Stimulated activated CD4-positive, alpha-beta T cell treated with anti-CD3 and anti-CD28 coated beads, Interleukin-1b, Interleukin-23, amount 100 ng/mL, for 24 hours (primary cell): ENCODE measurements around the gene CDH23.

Experiments used
- DNase-seq, 4 experiments: peaks; one replicate each; pipeline ENCODE4 v3.0.0-alpha.2; 2020; ENCODE audit warnings: low read depth in 4 of 4, low spot score in 1 of 4

The CDH23 gene

DNA sequence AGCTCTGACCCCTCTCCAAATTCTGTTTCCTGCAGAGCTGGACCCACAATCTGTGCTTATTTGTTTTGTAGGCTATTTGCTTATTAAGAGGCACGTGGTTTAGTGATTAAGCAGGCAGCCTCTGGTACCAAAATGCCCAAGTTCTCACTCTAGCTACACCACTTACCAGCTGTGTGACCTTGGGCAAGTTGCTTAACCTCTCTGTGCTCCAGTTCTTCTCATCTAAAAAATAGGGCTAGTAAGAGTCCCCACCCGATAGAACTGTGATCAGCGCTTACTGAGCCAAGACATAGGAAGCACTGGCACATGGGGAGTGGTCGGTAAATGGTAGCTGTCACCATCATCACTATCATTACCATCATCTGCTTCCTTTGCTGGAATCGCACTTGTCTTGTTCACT lies 302.0 kb downstream of the CDH23 start:
- DNase-seq = no peak

DNA sequence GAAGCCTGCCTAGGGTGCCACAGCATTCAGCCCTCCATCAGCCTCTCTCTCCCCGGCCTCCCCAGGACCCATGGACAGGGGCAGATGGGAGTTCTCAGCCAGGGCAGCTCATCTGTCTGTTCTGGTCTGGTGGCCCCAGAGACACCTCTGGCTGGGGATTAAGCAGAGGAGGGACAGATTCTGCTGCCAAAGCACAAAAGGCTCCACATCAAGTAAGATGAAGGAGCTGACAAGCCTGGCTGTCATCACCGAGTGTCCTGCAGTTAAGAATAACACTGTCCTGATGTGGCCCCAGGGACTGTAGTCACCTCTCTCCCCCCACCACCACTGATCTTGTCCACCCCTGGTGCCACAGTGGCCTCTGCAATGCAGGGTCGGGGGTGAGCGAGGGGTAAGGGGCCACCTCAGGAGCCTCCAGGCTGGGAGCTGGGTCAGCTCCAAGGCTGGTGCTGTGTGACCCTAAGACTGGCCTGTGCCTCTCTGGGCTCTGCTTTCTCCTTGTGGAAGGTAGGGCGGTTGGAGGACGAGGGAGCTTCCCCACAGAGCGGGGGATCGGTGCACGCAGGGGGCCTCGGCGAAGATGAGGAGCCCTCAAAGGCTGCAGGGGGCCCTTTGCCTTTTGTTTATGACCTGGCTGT lies 304.1 kb downstream of the CDH23 start:
- DNase-seq = no peak

DNA sequence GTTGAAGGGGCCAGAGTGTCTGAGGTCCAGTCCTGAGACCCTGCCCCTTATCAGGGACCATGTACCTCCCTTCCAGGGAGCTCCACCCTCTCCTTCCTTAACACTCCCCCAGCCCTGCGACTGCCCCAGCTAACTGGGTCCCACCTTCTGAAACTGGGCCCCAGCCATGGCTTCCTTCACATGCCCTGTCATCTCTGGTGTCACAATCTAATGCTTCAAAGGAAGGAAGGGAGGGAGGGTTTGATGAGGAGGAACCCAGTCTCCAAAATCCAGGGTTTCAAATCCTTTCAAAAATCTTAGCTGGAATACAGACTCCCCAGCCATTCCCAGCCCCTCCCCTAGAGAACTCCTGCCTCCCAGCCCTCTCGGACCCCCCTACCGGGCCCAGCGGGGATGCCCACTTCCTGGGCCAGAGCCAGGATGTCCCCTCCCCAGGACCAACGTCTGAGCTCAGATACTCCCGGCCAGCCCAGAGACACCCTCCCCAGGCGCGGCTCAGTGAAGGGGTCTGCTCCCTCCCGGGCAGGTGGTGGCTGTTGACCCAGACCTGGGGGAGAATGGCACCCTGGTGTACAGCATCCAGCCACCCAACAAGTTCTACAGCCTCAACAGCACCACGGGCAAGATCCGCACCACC lies 304.9 kb downstream of the CDH23 start:
- DNase-seq = no peak

DNA sequence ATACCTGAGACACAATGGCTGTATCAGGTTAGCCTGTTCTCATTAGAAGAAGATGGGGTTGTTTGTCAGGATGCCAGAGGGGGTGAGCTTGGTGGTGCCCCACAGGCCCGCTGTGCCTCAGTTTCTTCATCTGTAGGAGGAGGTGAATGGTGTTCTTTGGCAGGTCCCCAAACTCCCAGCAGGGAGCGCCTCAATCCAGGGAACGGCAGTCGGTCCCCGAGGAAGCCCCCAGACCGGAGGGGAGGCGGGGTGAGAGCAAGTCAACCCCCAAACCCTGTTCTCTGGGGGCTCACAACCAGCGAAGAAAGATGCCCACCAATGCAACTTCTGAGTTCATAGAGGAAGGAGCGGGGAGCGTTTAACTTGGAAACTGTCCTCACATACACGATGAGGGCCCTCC lies 306.9 kb downstream of the CDH23 start:
- DNase-seq = no peak

DNA sequence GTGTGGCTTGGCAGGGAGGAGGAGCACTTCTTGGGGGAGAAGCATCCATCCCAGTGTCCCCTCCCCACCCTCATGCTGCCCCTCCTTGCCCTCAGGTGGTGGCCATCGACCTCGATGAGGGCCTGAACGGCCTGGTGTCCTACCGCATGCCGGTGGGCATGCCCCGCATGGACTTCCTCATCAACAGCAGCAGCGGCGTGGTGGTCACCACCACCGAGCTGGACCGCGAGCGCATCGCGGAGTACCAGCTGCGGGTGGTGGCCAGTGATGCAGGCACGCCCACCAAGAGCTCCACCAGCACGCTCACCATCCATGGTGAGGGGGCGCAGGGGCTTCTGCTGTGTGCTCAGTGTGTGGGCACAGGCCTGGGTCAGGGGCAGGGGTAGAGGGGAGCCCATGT lies 308.1 kb downstream of the CDH23 start:
- no peak for DNase-seq

DNA sequence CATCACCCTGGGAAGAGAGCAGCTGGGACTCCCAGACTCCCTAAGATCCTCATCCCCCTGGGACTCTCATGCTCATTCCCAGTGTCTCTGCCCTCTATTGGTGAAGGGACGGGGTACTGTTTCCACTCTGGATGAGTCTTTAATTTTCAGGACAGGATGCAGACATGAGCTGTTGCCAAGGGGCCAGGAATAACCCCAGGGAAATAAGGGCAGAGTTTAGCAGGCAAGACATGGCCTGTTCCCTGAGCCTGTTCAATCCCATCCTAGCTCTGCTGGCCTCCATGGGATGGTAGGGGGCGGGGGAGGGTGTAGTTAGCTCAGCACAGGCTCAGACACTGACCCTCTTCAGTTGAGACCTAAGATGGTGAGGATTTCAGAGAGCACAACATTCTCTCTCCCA lies 308.9 kb downstream of the CDH23 start:
- DNase-seq = no peak

DNA sequence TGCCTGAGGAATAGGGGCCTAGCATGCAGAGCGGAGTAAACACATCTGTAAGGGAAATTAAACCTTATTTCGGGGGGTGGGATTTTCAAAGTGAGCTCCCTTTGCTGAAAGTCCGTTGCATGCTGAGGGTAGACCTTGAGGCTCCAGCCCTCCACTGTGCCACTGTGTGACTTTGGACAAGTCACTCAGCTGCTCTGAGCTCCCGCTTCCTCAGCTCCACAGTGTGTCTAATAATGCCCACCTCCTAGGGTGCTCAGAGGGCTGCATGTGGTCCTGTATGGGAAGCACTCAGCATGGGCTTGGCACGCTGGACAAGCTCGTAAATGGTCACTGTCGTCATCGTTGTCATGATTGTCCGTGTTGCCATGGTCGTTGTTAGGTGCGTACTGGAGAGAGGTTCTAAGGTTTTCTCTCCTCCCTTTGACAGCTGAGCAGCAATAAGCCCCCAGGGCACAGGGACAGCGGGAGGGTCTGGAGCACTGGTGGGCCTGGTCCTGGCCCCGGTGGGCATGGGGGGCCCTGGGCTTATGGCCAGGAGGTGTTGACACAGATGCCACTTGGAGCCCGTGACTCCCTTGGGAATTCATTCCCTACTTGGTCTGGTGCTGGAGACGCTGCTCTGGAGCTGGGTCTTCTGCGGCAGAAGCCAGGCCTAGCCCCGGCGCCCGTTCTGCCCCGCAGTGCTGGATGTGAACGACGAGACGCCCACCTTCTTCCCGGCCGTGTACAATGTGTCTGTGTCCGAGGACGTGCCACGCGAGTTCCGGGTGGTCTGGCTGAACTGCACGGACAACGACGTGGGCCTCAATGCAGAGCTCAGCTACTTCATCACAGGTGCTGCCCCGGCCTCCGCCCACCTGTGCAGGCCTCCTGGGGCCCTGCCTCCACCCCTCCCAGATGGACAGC lies 309.7 kb downstream of the CDH23 start:
- no peak for DNase-seq

DNA sequence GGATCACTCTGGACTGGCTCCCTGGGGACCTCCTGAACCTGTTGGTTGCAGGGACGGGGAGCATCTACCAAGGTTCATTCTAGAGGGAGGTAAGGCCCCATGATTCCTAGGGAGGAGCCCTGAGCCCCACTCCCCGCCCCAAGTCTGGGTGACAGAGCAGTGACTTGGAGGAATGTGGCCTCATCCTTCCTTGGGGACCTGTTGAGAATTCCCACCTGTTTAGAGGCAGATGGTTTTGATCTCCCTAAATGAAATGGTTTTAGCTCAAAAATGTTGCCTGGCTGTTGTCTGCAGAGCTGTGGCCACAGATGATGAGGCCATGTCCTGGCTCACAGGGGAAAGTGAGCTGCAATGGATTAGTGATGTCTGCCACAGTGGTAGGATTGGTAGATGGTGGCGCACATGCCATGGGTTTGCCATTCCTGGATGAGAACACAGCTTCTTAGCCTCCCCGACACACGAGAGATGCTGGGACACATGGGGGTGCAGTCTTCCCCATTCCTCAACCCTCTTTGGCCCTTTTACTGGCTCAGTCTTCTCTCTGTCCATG lies 310.6 kb downstream of the CDH23 start:
- DNase-seq = no peak

DNA sequence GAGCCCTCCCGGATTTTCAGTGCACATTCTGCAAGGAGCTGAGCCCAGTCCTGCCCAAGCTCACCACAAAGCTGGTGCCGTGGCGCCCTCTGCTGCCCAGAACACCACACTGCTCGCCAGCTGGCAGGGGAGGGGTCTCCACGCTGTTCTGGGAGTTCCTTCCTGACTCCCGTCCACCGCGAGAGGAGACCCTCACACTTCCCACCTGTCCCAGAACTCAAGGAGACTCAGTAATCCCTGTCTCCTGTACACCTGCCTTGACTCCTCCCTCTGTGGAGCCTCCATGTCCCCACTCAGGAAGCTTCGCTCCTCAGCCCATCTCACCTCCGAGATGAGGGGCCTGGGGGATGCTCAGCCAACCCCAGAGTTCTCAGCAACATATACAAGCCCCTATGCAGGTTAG lies 311.6 kb downstream of the CDH23 start:
- DNase-seq = peak in 3 of 4 experiments; percentile 42 to 56 (median 54)

DNA sequence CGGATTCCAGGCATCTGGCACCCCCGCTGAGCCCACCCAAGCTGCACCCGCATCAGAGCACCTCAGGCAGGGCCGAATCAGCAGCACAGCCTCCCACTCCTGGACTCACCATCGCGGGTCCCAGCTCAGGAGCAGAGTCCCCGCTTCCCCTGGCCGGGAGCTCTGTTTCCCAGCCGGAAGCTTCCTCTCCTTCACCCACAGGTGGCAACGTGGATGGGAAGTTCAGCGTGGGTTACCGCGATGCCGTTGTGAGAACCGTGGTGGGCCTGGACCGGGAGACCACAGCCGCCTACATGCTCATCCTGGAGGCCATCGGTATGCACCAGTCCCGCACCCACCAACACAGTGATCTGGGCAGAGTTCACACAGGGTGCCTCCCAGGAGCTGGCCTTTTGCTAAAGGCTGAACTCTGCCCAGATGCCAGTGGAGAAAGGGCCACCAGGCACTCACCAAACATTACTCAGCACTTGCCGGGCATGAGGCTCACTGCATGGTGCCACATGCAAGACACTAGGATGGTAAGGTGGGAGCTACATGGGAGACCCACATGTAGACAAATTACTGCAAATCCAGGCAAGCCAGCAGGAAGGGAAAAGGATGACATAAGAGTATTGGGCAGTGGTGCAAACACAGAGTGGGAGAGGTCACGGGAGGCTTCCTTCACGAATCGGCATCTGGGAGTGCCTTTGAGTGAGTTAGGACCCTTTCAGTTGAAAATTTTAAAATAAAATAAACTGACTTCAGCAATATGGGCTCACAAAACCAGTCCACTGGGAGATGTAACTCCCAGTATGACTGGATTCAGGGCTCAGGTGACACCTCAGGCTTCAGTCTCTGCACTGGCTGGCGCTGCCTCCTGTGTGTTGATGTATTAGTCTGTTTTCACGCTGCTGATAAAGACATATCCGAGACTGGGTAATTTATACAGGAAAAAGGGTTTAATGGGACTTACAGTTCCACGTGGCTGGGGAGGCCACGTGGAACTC lies 312.5 kb downstream of the CDH23 start:
- no peak for DNase-seq

DNA sequence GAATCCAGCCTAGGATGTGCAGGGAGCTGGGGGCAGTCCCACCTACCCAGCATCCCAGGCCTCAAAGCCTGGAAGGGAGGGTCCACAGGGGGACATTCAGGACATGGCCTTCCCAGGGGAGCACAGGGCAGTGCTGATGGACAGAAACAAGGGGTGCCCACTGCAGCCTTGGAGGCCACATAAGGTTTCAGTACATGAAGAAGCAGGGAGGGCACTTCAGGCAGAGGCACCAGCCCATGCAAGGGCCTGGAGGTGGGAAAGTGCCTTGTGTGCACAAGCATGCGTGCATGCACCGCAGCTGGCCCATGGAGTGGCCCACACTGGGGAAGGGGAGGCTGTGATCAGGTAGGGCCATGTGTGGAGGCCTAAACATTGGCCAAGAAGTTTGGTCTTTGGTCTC lies 313.8 kb downstream of the CDH23 start:
- no peak for DNase-seq

DNA sequence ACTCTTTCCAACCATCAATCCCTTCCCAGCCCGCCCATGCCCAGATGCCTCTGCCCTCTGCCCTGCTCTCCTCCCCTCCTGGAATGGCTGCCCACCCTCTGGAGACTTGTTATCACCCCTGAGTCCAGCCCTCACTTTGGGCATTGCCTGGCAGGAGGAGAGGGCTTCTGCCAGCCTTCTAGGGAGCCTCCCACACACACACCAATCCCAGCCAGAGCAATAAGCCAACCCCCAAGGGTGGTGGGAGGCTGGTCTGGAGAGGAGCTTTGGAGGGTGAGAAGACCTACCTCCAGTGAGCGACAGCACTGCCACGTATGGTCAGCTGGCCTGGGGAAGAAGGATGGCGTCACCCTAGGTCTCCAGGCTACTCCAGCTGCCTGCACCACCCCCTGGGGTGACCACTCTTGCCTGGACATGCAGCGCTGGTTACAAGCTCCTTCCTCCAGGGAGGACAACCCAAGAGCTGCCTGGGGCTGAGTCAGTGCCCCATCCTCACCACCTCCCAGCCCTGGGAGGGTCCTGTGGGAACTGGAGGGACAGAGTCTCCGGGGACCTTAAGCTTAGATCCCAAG lies 314.4 kb downstream of the CDH23 start:
- no peak for DNase-seq

DNA sequence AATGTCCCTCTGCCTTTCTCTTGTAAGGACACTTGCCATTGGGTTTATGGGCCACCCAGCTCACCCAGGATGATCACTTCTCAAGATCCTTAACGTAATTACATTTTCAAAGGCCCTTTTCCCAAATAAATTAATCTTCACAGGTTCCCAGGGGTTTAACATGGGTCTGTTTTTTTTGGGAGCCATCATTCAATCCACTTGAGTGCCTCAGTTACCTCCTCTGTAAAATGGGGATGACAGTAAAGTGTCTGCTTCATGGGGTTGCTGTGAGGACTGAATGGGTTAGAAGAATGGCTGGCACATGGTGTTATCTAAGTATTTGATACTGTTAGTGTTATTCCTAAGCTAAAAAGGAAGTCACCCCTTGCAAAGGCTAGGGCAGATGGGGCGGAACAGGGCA lies 315.4 kb downstream of the CDH23 start:
- DNase-seq = no peak

DNA sequence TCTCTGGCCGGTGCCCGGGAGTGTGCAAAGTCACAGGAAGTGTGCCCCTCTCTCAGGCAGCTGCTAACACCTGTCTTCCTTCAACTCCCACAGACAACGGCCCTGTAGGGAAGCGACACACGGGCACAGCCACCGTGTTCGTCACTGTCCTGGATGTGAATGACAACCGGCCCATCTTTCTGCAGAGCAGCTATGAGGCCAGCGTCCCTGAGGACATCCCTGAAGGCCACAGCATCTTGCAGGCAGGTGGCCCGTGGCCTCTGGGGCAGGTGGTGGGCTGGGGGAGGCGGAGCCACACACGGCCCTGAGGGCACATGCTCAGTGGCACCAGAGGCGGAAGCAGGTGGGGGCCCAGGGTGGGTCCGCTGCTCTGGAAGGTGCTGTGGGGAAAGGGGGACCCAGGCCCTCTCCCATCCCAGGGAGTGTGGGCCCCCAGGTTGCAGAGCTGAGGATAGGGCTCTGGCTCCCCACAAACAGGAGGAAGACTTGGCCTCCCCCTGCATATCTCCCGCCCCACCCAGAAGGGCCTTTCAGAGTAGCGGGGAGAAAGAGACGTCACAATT lies 315.9 kb downstream of the CDH23 start:
- no peak for DNase-seq

DNA sequence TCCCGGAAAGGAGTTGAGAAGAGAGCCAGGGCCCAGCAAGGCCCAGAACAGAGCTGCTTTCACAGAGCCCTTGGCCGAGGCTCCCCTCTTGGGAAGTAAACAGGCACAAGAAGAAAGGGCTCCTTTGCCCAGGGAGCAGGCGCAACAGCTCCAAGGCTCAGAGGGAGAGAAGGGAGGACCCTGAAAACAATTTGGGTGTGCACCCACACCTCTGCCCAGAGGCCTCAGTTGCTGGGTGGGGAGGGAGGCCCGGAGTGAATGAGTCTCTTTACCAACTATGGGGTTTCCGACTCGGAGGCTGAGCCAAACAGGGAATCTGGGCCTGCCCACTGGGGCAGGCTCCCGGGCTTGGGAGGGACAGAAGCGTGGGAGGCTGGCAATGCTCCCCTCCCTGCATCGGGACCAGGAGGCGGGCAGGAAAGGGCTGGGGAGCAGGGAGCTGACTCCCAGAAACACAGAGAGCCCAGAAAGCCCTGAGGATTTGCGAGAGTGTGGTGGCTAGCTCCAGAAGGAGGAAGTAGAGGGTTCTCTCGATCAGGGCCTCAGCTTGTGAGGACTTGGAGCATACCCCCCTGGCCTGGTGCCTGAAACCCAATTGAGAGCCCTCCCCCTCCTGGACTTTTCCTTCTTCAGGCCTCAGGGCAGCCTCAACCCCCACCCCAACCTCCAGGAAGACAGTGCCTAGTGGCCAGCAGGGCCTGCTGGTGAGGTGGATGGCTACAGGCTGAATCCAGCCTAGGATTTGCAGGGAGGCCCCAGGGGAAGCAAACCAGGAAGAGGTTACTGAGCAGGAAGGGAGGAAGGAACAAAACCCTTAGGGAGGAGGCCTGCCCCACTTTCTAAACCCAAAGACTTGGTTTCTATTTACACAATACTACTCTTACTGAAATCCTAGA lies 316.7 kb downstream of the CDH23 start:
- no peak for DNase-seq

DNA sequence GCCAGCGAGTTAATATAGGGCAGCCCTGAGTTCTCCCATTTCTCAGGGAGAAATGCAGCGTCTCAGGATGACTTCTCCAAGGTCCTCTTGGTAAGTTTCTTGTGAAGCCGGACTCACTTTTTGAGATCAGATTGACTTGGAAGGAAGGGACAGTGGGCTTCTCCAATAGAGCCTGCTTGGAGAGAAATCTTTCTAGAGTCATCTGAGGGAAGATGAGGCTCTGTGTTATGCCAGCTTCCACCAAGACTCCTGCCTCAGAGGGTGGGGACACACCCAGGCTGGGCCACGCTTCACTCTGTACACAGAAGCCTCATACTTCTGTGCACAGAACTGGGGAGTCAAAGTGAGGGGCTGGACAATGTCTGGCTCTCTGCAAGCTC lies 317.3 kb downstream of the CDH23 start:
- no peak for DNase-seq

DNA sequence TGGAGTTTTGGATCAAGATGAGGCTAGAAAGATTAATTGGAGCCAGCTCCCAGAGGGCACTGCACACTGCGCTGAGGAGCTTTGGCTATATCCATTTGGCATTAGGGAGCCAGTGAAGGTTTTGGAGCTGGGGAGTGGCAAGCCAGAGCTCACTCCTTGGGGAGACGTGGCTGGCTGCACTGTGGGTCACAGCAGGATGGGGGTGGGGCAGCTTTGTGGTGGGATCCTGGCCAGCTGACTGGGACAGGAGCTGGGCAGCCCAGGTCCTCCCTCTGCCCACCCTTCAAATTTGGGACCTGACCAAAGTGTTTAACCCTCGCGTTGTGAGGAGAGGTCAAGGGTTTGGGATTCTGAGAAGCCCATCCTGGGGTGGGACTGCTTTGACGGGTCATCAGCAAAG lies 317.9 kb downstream of the CDH23 start:
- DNase-seq = no peak

DNA sequence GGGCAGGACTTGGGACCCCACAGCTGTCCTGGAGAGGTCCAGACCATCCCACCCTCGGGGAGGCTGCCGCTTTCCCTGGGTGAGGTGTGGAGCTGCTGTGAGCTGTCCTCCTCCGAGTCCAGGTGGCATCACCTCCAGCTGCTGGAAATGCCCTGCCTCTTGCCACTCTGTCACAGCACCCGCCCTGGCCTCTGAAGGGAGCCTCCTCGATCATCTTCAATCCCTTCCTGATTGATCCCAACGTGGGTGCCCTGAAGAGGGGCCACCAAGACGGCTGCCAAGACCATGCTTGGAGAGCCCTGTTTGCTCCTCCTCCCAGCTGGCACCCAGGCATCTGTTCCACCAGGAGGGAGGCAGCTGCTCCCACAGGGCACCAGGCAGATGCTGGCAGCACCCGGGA lies 318.3 kb downstream of the CDH23 start:
- no peak for DNase-seq

DNA sequence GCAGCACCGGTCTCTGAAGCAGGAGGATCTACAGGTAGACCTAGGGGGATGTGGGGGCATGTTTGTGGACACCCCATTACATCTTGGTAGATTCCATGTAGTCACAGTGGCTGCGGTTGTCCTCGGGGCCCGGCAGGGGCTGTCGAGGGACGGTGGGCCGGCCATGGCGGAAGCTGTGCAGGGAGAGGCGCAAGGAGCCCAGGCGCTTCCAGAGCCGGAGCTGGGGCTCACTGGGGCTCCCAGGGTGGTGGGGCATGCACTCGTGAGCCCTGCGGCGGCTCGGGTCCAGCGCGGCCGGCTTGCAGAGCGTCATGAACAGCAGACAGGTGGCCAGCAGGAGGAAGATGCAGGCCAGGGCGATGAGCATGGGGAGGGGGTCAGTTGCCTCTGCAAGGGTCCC lies 319.1 kb downstream of the CDH23 start:
- DNase-seq = no peak
